ENCODE measurements around the gene CA9. TPM values are rescaled to one million over a fixed set of nuclear protein-coding genes. Genes with fewer than 3 reads are reported as not detected.
"Not testable (repeated sequence)": the region's sequence is repeated elsewhere in the genome, so short reads cannot be mapped to it uniquely, and the experiment has no call there.

CA9 gene
- total RNA-seq, 2 donors from 2014 or later, result 1.8 to 5.9 TPM

- no peak overlapping the region for H3K4me3 ChIP-seq
- H3K9me3 ChIP-seq, result no peaks in the 10 kb centered on the region
- no peak overlapping the region for H3K9ac ChIP-seq (ENCODE audit: low read depth in 2 of 2, low read length in 2 of 2)
- no peak for DNase-seq
- no peaks in the 10 kb centered on the region for H3K4me1 ChIP-seq
- no peak for TF ChIP-seq CTCF (IDR thresholded peaks at IDR 0.05)
- no peaks in the 10 kb centered on the region for H3K27me3 ChIP-seq
- no peaks in the 10 kb centered on the region for H3K36me3 ChIP-seq
- intact Hi-C loops (cut with DNase I), result no loop called here
- H3K27ac ChIP-seq, result no peak overlapping the region
Observed at GRCh38 chr9:35636135-35636876, 37.4 kb upstream of the CA9 start.

GRCh38 chr9:35636877-35637246 lies 36.9 kb upstream of the CA9 start:
- H3K9me3 ChIP-seq; H3K27ac ChIP-seq; H3K36me3 ChIP-seq; H3K4me1 ChIP-seq; H3K9ac ChIP-seq (ENCODE audit: low read depth in 2 of 2, low read length in 2 of 2); intact Hi-C loops (cut with DNase I); DNase-seq; H3K4me3 ChIP-seq; H3K27me3 ChIP-seq: not testable (repeated sequence)

GRCh38 chr9:35637427-35637955 lies 36.2 kb upstream of the CA9 start:
- intact Hi-C loops (cut with DNase I); H3K27ac ChIP-seq; H3K4me3 ChIP-seq; H3K9me3 ChIP-seq; H3K4me1 ChIP-seq; H3K36me3 ChIP-seq; H3K9ac ChIP-seq (ENCODE audit: low read depth in 2 of 2, low read length in 2 of 2); H3K27me3 ChIP-seq; DNase-seq: not testable (repeated sequence)

- not testable (repeated sequence) for H3K4me3 ChIP-seq, H3K27ac ChIP-seq
Observed at GRCh38 chr9:35638751-35639150, 35.0 kb upstream of the CA9 start.

GRCh38 chr9:35639225-35639624 lies 34.5 kb upstream of the CA9 start:
- H3K9me3 ChIP-seq; DNase-seq; intact Hi-C loops (cut with DNase I); H3K27ac ChIP-seq; H3K27me3 ChIP-seq; H3K4me3 ChIP-seq; H3K4me1 ChIP-seq; H3K36me3 ChIP-seq; H3K9ac ChIP-seq (ENCODE audit: low read depth in 2 of 2, low read length in 2 of 2): not testable (repeated sequence)

More at GRCh38 chr9:35638751-35639150, 35.0 kb upstream of the CA9 start:
- H3K27me3 ChIP-seq; DNase-seq; H3K4me1 ChIP-seq; H3K9ac ChIP-seq (ENCODE audit: low read depth in 2 of 2, low read length in 2 of 2); H3K36me3 ChIP-seq; intact Hi-C loops (cut with DNase I); H3K9me3 ChIP-seq: not testable (repeated sequence)

- no peaks in the 10 kb centered on the region for H3K36me3 ChIP-seq
- no peaks in the 10 kb centered on the region for H3K9me3 ChIP-seq
- DNase-seq, result no peak
- intact Hi-C loops (cut with DNase I), result no loop called here
- H3K27ac ChIP-seq, result no peak overlapping the region
- H3K27me3 ChIP-seq, result no peaks in the 10 kb centered on the region
- TF ChIP-seq CTCF (IDR thresholded peaks at IDR 0.05), result no peak
- H3K4me1 ChIP-seq, result no peaks in the 10 kb centered on the region
- H3K9ac ChIP-seq (ENCODE audit: low read depth in 2 of 2, low read length in 2 of 2), result no peak overlapping the region
- no peak overlapping the region for H3K4me3 ChIP-seq
Observed at GRCh38 chr9:35639631-35640030, 34.1 kb upstream of the CA9 start.

- H3K36me3 ChIP-seq; H3K27me3 ChIP-seq; H3K9me3 ChIP-seq; DNase-seq; H3K4me3 ChIP-seq; H3K4me1 ChIP-seq; H3K27ac ChIP-seq; intact Hi-C loops (cut with DNase I); H3K9ac ChIP-seq (ENCODE audit: low read depth in 2 of 2, low read length in 2 of 2): not testable (repeated sequence)
Observed at GRCh38 chr9:35640431-35640830, 33.3 kb upstream of the CA9 start.

GRCh38 chr9:35641478-35641877 lies 32.2 kb upstream of the CA9 start:
- H3K4me3 ChIP-seq; H3K4me1 ChIP-seq; H3K27me3 ChIP-seq; H3K36me3 ChIP-seq; intact Hi-C loops (cut with DNase I); H3K27ac ChIP-seq; H3K9ac ChIP-seq (ENCODE audit: low read depth in 2 of 2, low read length in 2 of 2); H3K9me3 ChIP-seq; DNase-seq: not testable (repeated sequence)
